ENCODE results near the gene SLIT3.

SLIT3 gene

GRCh38 chr5:168813184-168813968, 487.6 kb downstream of the SLIT3 start:
- no peak for DNase-seq

- DNase-seq, result no peak
Observed at GRCh38 chr5:168810641-168811040, 490.3 kb downstream of the SLIT3 start.

- DNase-seq, result no peak
Observed at GRCh38 chr5:168809218-168809617, 491.7 kb downstream of the SLIT3 start.

GRCh38 chr5:168808051-168808616, 492.8 kb downstream of the SLIT3 start:
- DNase-seq, result no peak

GRCh38 chr5:168807287-168807686, 493.7 kb downstream of the SLIT3 start:
- no peak for DNase-seq

- DNase-seq, result no peak
Observed at GRCh38 chr5:168803541-168803940, 497.4 kb downstream of the SLIT3 start.

GRCh38 chr5:168802337-168802736, 498.6 kb downstream of the SLIT3 start:
- DNase-seq, result no peak

GRCh38 chr5:168801567-168801966, 499.4 kb downstream of the SLIT3 start:
- no peak for DNase-seq

GRCh38 chr5:168800701-168801100, 500.2 kb downstream of the SLIT3 start:
- DNase-seq, result no peak

GRCh38 chr5:168798065-168799023, 502.6 kb downstream of the SLIT3 start:
- DNase-seq, result no peak

- no peak for DNase-seq
Observed at GRCh38 chr5:168796593-168797580, 504.1 kb downstream of the SLIT3 start.

GRCh38 chr5:168796000-168796399, 504.9 kb downstream of the SLIT3 start:
- no peak for DNase-seq

GRCh38 chr5:168793841-168794837, 506.8 kb downstream of the SLIT3 start:
- no peak for DNase-seq

- no peak for DNase-seq
Observed at GRCh38 chr5:168792678-168793077, 508.3 kb downstream of the SLIT3 start.

GRCh38 chr5:168790671-168791250, 510.2 kb downstream of the SLIT3 start:
- no peak for DNase-seq

- no peak for DNase-seq
Observed at GRCh38 chr5:168790002-168790635, 510.8 kb downstream of the SLIT3 start.

- DNase-seq, result no peak
Observed at GRCh38 chr5:168788786-168789185, 512.2 kb downstream of the SLIT3 start.

- DNase-seq, result no peak
Observed at GRCh38 chr5:168788107-168788506, 512.8 kb downstream of the SLIT3 start.

- no peak for DNase-seq
Observed at GRCh38 chr5:168786147-168786546, 514.8 kb downstream of the SLIT3 start.

- DNase-seq, result no peak
Observed at GRCh38 chr5:168784454-168784853, 516.5 kb downstream of the SLIT3 start.

All from right forelimb (tissue), 1 donor.